HL-60 (cell line): ENCODE measurements around the gene ACOX3.

ENCODE experiments used
- CTCF ChIP-seq: IDR thresholded peaks from one replicate; pipeline ENCODE4 v1.5.1; 2011; ENCODE audit warnings: low read length, control low read depth, inconsistent platforms; ENCODE audit not compliant: insufficient read depth
- GABPA ChIP-seq: IDR thresholded peaks from 2 replicates; pipeline ENCODE4 v1.6.1; 2012; ENCODE audit warnings: low read depth
- POLR2AphosphoS5 ChIP-seq: IDR thresholded peaks from 2 replicates; pipeline ENCODE4 v1.6.1; 2012; ENCODE audit warnings: low read depth
- REST ChIP-seq: IDR thresholded peaks from 2 replicates; pipeline ENCODE4 v1.6.1; 2012; ENCODE audit warnings: low read depth; ENCODE audit not compliant: insufficient replicate concordance
- SPI1 ChIP-seq: IDR thresholded peaks from 2 replicates; pipeline ENCODE4 v1.6.1; 2012; ENCODE audit warnings: low read depth, mild to moderate bottlenecking, borderline replicate concordance

- no peak for TF ChIP-seq POLR2AphosphoS5
- TF ChIP-seq CTCF, result no peak
- no peak for TF ChIP-seq REST
- TF ChIP-seq GABPA, result no peak
- TF ChIP-seq SPI1, result no peak
These were observed 67.1 kb downstream of the ACOX3 start for GRCh38 chr4:8373270-8373972.
